Parathyroid adenoma (tissue), 2 donors: ENCODE measurements around the gene CACNA1D.
"Not testable (repeated sequence)": the region's sequence is repeated elsewhere in the genome, so short reads cannot be mapped to it uniquely, and the experiment has no call there.

Source experiments
- H2AFZ ChIP-seq: fragments of 300-600 bp; sonication (generic); one replicate; pipeline ENCODE4 v1.7.0; 2017; ENCODE audit warnings: antibody characterized with exemption, mild to moderate bottlenecking
- H3K27ac ChIP-seq: fragments of 300-600 bp; sonication (generic); one replicate; pipeline ENCODE4 v1.7.0; 2017
- H3K27me3 ChIP-seq: fragments of 300-600 bp; sonication (generic); one replicate; pipeline ENCODE4 v1.7.0; 2017; ENCODE audit warnings: low read length; ENCODE audit not compliant: control insufficient read depth, insufficient read depth
- H3K36me3 ChIP-seq: fragments of 300-600 bp; sonication (generic); one replicate; pipeline ENCODE4 v1.7.0; 2017; ENCODE audit warnings: low read length; ENCODE audit not compliant: control insufficient read depth, insufficient read depth
- H3K4me1 ChIP-seq: fragments of 300-600 bp; sonication (generic); one replicate; pipeline ENCODE4 v1.7.0; 2017; ENCODE audit warnings: control low read depth
- H3K4me2 ChIP-seq: fragments of 300-600 bp; sonication (generic); one replicate; pipeline ENCODE4 v1.7.0; 2017; ENCODE audit warnings: low read length
- H3K4me3 ChIP-seq: fragments of 300-600 bp; sonication (generic); one replicate; pipeline ENCODE4 v1.7.0; 2017; ENCODE audit warnings: low read depth, low read length
- H3K79me2 ChIP-seq: fragments of 300-600 bp; sonication (generic); one replicate; pipeline ENCODE4 v1.7.0; 2017; ENCODE audit warnings: control low read depth
- H3K9ac ChIP-seq: fragments of 300-600 bp; sonication (generic); one replicate; pipeline ENCODE4 v1.7.0; 2017; ENCODE audit warnings: mild to moderate bottlenecking
- H3K9me3 ChIP-seq: fragments of 300-600 bp; sonication (generic); one replicate; pipeline ENCODE4 v1.7.0; 2017; ENCODE audit warnings: low read length; ENCODE audit not compliant: control insufficient read depth
- TF ChIP-seq, protein P1 (sequence below): fragments of 300-600 bp; sonication (generic); IDR thresholded peaks from one replicate; pipeline ENCODE4 v1.7.0; 2017; ENCODE audit warnings: antibody characterized with exemption, mild to moderate bottlenecking
- donor health status: primary hyperparathyroidism.

The CACNA1D gene

GRCh38 chr3:53493963-53494791 lies at the start of gene CACNA1D:
Gene CACNA1D, plus strand, starts transcription at chr3:53494611. Its CDS starts 556 bp downstream, at chr3:53495167.
- peak within 1 kb of the TSS; percentile 65 for H3K4me3 ChIP-seq
- peak within 1 kb of the TSS; percentile 70 for H3K4me2 ChIP-seq
- H3K4me1 ChIP-seq, result peaks cover 6% of the 10 kb centered on the region
- peak within 1 kb of the TSS; percentile 93 for H2AFZ ChIP-seq
- peak within 1 kb of the TSS; percentile 69 for H3K27ac ChIP-seq
- H3K27me3 ChIP-seq, result no peaks in the 10 kb centered on the region
- H3K9ac ChIP-seq, result peak within 1 kb of the TSS; percentile 31
- H3K79me2 ChIP-seq, result no peaks in the 10 kb centered on the region
- TF ChIP-seq, protein P1, sequence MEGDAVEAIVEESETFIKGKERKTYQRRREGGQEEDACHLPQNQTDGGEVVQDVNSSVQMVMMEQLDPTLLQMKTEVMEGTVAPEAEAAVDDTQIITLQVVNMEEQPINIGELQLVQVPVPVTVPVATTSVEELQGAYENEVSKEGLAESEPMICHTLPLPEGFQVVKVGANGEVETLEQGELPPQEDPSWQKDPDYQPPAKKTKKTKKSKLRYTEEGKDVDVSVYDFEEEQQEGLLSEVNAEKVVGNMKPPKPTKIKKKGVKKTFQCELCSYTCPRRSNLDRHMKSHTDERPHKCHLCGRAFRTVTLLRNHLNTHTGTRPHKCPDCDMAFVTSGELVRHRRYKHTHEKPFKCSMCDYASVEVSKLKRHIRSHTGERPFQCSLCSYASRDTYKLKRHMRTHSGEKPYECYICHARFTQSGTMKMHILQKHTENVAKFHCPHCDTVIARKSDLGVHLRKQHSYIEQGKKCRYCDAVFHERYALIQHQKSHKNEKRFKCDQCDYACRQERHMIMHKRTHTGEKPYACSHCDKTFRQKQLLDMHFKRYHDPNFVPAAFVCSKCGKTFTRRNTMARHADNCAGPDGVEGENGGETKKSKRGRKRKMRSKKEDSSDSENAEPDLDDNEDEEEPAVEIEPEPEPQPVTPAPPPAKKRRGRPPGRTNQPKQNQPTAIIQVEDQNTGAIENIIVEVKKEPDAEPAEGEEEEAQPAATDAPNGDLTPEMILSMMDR, result peak; percentile 15
- no peaks in the 10 kb centered on the region for H3K36me3 ChIP-seq
- no peaks in the 10 kb centered on the region for H3K9me3 ChIP-seq

GRCh38 chr3:53457068-53457467 lies 37.3 kb upstream of the CACNA1D start:
- no peak overlapping the region for H3K4me2 ChIP-seq
- H3K27me3 ChIP-seq, result no peaks in the 10 kb centered on the region
- no peaks in the 10 kb centered on the region for H3K9me3 ChIP-seq
- H3K27ac ChIP-seq, result no peak overlapping the region
- no peak overlapping the region for H3K9ac ChIP-seq
- no peaks in the 10 kb centered on the region for H3K36me3 ChIP-seq
- H3K4me3 ChIP-seq, result no peak overlapping the region
- H3K79me2 ChIP-seq, result no peaks in the 10 kb centered on the region
- H2AFZ ChIP-seq, result no peak overlapping the region
- H3K4me1 ChIP-seq, result no peaks in the 10 kb centered on the region
- TF ChIP-seq, protein P1, result no peak

- H3K9me3 ChIP-seq, result no peaks in the 10 kb centered on the region
- H3K4me1 ChIP-seq, result no peaks in the 10 kb centered on the region
- no peaks in the 10 kb centered on the region for H3K36me3 ChIP-seq
- TF ChIP-seq, protein P1, result no peak
- no peak overlapping the region for H2AFZ ChIP-seq
- no peak overlapping the region for H3K27ac ChIP-seq
- H3K79me2 ChIP-seq, result no peaks in the 10 kb centered on the region
- H3K9ac ChIP-seq, result no peak overlapping the region
- no peak overlapping the region for H3K4me3 ChIP-seq
- no peaks in the 10 kb centered on the region for H3K27me3 ChIP-seq
- H3K4me2 ChIP-seq, result no peak overlapping the region
Measured at GRCh38 chr3:53460326-53460725, 34.1 kb upstream of the CACNA1D start.

DNA sequence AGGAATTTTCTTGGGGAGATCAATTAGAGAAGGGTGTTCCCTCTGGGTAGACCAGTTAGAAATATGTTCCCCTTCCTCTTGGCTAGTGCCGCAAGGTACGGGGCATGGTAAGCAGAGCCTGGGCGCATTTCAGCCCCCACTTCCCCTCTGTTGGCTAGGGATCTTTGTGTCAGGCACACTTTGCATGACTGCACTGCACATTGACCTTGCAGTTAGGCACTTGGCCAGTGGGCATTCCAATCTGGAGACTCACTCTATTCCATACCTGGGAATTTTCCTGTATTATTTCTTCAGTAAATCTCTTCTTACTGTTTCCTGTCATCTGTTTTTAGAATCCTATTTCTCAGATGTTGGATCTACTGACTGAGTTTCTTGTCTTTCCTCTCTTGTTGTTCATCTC lies 30.0 kb upstream of the CACNA1D start:
- Histone ChIP-seq H3K9me3 (no peaks in the 10 kb centered on the region), H3K36me3 (no peaks in the 10 kb centered on the region), H3K4me1 (no peaks in the 10 kb centered on the region), H3K27me3 (no peaks in the 10 kb centered on the region), H3K4me2 (no peak overlapping the region), H3K4me3 (no peak overlapping the region), H3K9ac (no peak overlapping the region), H3K27ac (no peak overlapping the region), H3K79me2 (no peaks in the 10 kb centered on the region), H2AFZ (no peak overlapping the region)
- TF ChIP-seq, protein P1, result no peak

- not testable (repeated sequence) for H3K9ac ChIP-seq, H3K36me3 ChIP-seq
Measured at GRCh38 chr3:53469758-53470157, 24.7 kb upstream of the CACNA1D start.

More at GRCh38 chr3:53469758-53470157, 24.7 kb upstream of the CACNA1D start:
- not testable (repeated sequence) for H2AFZ ChIP-seq, H3K9me3 ChIP-seq, H3K27me3 ChIP-seq, H3K4me2 ChIP-seq, H3K4me3 ChIP-seq, H3K27ac ChIP-seq, H3K79me2 ChIP-seq, H3K4me1 ChIP-seq
